SU-DHL-6 (cell line): Measurements from ENCODE around the gene AGPS.
"Not testable (repeated sequence)": the region's sequence is repeated elsewhere in the genome, so short reads cannot be mapped to it uniquely, and the experiment has no call there.

Source experiments
- H2AFZ ChIP-seq: fragments of 200-600 bp; sonication (generic); 2 replicates; pipeline ENCODE4 v1.6.1; 2014; ENCODE audit warnings: low read depth, mild to moderate bottlenecking, moderate library complexity, mixed read lengths, antibody characterized with exemption, low read length; ENCODE audit not compliant: severe bottlenecking
- H3F3A ChIP-seq: fragments of 200-600 bp; shearing (Covaris generic); 2 replicates; pipeline ENCODE4 v1.6.0; 2016; ENCODE audit warnings: antibody characterized with exemption, mild to moderate bottlenecking; ENCODE audit not compliant: insufficient read depth
- H3K27ac ChIP-seq: fragments of 200-600 bp; sonication (generic); 2 replicates; pipeline ENCODE4 v1.5.1; 2016; ENCODE audit warnings: low read depth, mild to moderate bottlenecking, low read length, moderate library complexity, mixed read lengths
- H3K27me3 ChIP-seq: fragments of 200-600 bp; sonication (generic), shearing (Covaris generic); 2 replicates; pipeline ENCODE4 v1.6.0; 2014; ENCODE audit warnings: mild to moderate bottlenecking, low read length
- H3K36me3 ChIP-seq: fragments of 200-600 bp; sonication (generic); 2 replicates; pipeline ENCODE4 v1.6.1; 2014; ENCODE audit warnings: mild to moderate bottlenecking, low read length, mixed read lengths
- H3K4me2 ChIP-seq: fragments of 300-600, 200-600 bp; shearing (Covaris generic), sonication (generic); 2 replicates; pipeline ENCODE4 v1.6.0; 2014; ENCODE audit warnings: low read length, low read depth, mild to moderate bottlenecking; ENCODE audit not compliant: poor library complexity, severe bottlenecking
- H3K4me3 ChIP-seq: fragments of 200-600 bp; sonication (generic); 2 replicates; pipeline ENCODE4 v1.5.1; 2014; ENCODE audit warnings: antibody characterized with exemption, low read length, mild to moderate bottlenecking, mixed read lengths; ENCODE audit not compliant: insufficient read depth, poor library complexity, severe bottlenecking
- H3K79me2 ChIP-seq: fragments of 200-600 bp; sonication (generic); 2 replicates; pipeline ENCODE4 v1.6.1; 2014; ENCODE audit warnings: mild to moderate bottlenecking, low read length, moderate library complexity; ENCODE audit not compliant: insufficient read depth
- H3K9ac ChIP-seq: fragments of 200-600 bp; sonication (generic); 2 replicates; pipeline ENCODE4 v1.7.0; 2014; ENCODE audit warnings: mild to moderate bottlenecking, low read length
- H3K9me2 ChIP-seq: fragments of 200-600 bp; sonication (generic); replicated peaks from 2 replicates; pipeline ENCODE4 v1.6.1; 2014; ENCODE audit warnings: low read length; ENCODE audit not compliant: insufficient read depth
- H3K9me3 ChIP-seq: fragments of 200-600 bp; sonication (generic); 2 replicates; pipeline ENCODE4 v1.6.1; 2014; ENCODE audit warnings: low read length, mixed read lengths; ENCODE audit not compliant: insufficient read depth
- H4K20me1 ChIP-seq: fragments of 200-600 bp; sonication (generic); 2 replicates; pipeline ENCODE4 v1.6.1; 2014; ENCODE audit warnings: low read depth, mild to moderate bottlenecking, antibody characterized with exemption, low read length, moderate library complexity, mixed read lengths
- CTCF ChIP-seq: fragments of 200-600 bp; sonication (generic); IDR thresholded peaks from one replicate; pipeline ENCODE4 v1.5.1; 2017; ENCODE audit warnings: antibody characterized with exemption, mild to moderate bottlenecking, low read length, moderate library complexity; ENCODE audit not compliant: insufficient read depth, poor library complexity, severe bottlenecking
- EZH2phosphoT487 ChIP-seq: fragments of 200-600 bp; sonication (generic), shearing (Covaris generic); conservative IDR thresholded peaks from 2 replicates; pipeline ENCODE4 v1.6.1; 2018; ENCODE audit warnings: mild to moderate bottlenecking, antibody characterized with exemption, low read length, moderate library complexity, mixed read lengths

The AGPS gene

GRCh38 chr2:177427316-177427715 is 34.7 kb downstream of the AGPS start:
- no peaks in the 10 kb centered on the region for H4K20me1 ChIP-seq
- peaks cover 72% of the 10 kb centered on the region for H3K79me2 ChIP-seq
- H3F3A ChIP-seq = no peaks in the 10 kb centered on the region
- no peak for TF ChIP-seq EZH2phosphoT487
- peaks cover 11% of the 10 kb centered on the region; the same call in 1 of the 2 replicates for H3K9me3 ChIP-seq
- 0 out of 2 replicates have a peak, but pooled peaks cover 5% of the 10 kb centered on the region for H3K36me3 ChIP-seq
- H2AFZ ChIP-seq = no peak overlapping the region
- no peak overlapping the region for H3K9ac ChIP-seq
- H3K9me2 ChIP-seq = no peaks in the 10 kb centered on the region
- no peaks in the 10 kb centered on the region for H3K27me3 ChIP-seq
- no peak overlapping the region for H3K27ac ChIP-seq
- H3K4me3 ChIP-seq = no peak overlapping the region
- H3K4me2 ChIP-seq = no peak overlapping the region

- H3K36me3 ChIP-seq, H3K27me3 ChIP-seq, H3K27ac ChIP-seq, H3K4me2 ChIP-seq, H3K9ac ChIP-seq, H4K20me1 ChIP-seq, H3K4me3 ChIP-seq, H3F3A ChIP-seq, H3K9me2 ChIP-seq, H2AFZ ChIP-seq: not testable (repeated sequence)
- Histone ChIP-seq H3K9me3 (peaks cover 16% of the 10 kb centered on the region; the same call in 1 of the 2 replicates), H3K79me2 (peaks cover 75% of the 10 kb centered on the region)
Observed at GRCh38 chr2:177427936-177428335, 35.4 kb downstream of the AGPS start.

GRCh38 chr2:177429688-177430325 is 37.2 kb downstream of the AGPS start:
- Histone ChIP-seq H3K27ac (no peak overlapping the region), H3K27me3 (no peaks in the 10 kb centered on the region), H3K4me2 (no peak overlapping the region), H3F3A (peaks cover 3% of the 10 kb centered on the region; the same call in 1 of the 2 replicates), H2AFZ (no peak overlapping the region), H3K4me3 (no peak overlapping the region), H4K20me1 (no peaks in the 10 kb centered on the region), H3K9me2 (no peaks in the 10 kb centered on the region), H3K36me3 (peaks cover 13% of the 10 kb centered on the region; the same call in 1 of the 2 replicates), H3K79me2 (peaks cover 69% of the 10 kb centered on the region), H3K9ac (no peak overlapping the region), H3K9me3 (peaks cover 22% of the 10 kb centered on the region; the same call in 1 of the 2 replicates)
- TF ChIP-seq CTCF = no peak
- no peak for TF ChIP-seq EZH2phosphoT487

GRCh38 chr2:177430411-177430810 is 37.8 kb downstream of the AGPS start:
- no peak for TF ChIP-seq EZH2phosphoT487
- TF ChIP-seq CTCF = no peak
- Histone ChIP-seq H3K27me3 (no peaks in the 10 kb centered on the region), H2AFZ (no peak overlapping the region), H3K27ac (no peak overlapping the region), H3K79me2 (peaks cover 69% of the 10 kb centered on the region), H3K36me3 (peaks cover 13% of the 10 kb centered on the region; the same call in 1 of the 2 replicates), H3K9me2 (no peaks in the 10 kb centered on the region), H3F3A (peaks cover 3% of the 10 kb centered on the region; the same call in 1 of the 2 replicates), H3K4me2 (no peak overlapping the region), H3K4me3 (no peak overlapping the region), H4K20me1 (no peaks in the 10 kb centered on the region), H3K9ac (no peak overlapping the region), H3K9me3 (peaks cover 22% of the 10 kb centered on the region; the same call in 1 of the 2 replicates)

GRCh38 chr2:177431111-177431725 is 38.6 kb downstream of the AGPS start:
- Histone ChIP-seq H3K79me2 (peaks cover 61% of the 10 kb centered on the region), H3K36me3 (peaks cover 13% of the 10 kb centered on the region; the same call in 1 of the 2 replicates), H3K9me3 (peaks cover 22% of the 10 kb centered on the region; the same call in 1 of the 2 replicates)
- not testable (repeated sequence) for H3K27me3 ChIP-seq, H4K20me1 ChIP-seq, H2AFZ ChIP-seq, H3K9ac ChIP-seq, H3K4me2 ChIP-seq, H3K9me2 ChIP-seq, H3F3A ChIP-seq, H3K4me3 ChIP-seq, H3K27ac ChIP-seq
